K562 (cell line): ENCODE measurements around the gene HNRNPLL. TPM values are rescaled to one million over a fixed set of nuclear protein-coding genes. Genes with fewer than 3 reads are reported as not detected.

Experiments used
- ARHGAP35 ChIP-seq: fragments of 450-650 bp; IDR thresholded peaks from 2 replicates; pipeline ENCODE4 v1.6.1; 2018; ENCODE audit not compliant: partially characterized antibody
- ARID1B ChIP-seq: fragments of 450-650 bp; IDR thresholded peaks from 2 replicates; pipeline ENCODE4 v1.6.1; 2016; ENCODE audit warnings: antibody characterized with exemption, mild to moderate bottlenecking, inconsistent platforms
- BRD4 ChIP-seq: fragments of 200-600 bp; sonication (generic); IDR thresholded peaks from 2 replicates; pipeline ENCODE4 v1.6.1; 2017; ENCODE audit warnings: inconsistent platforms
- DPF2 ChIP-seq: fragments of 450-650 bp; IDR thresholded peaks from 2 replicates; pipeline ENCODE4 v1.6.1; 2016
- E2F4 ChIP-seq: sonication (generic); formaldehyde crosslinking; IDR thresholded peaks from 2 replicates; pipeline ENCODE4 v1.8.0; 2022; ENCODE audit warnings: mild to moderate bottlenecking, low read depth, missing genetic modification reagents
- HNRNPK ChIP-seq: fragments of 200-400 bp; formaldehyde crosslinking; IDR thresholded peaks from one replicate; pipeline ENCODE4 v1.6.1; 2018; ENCODE audit warnings: mild to moderate bottlenecking, low read depth, low read length; ENCODE audit not compliant: poor library complexity, severe bottlenecking
- MNT ChIP-seq, 2 experiments: fragments of 450-650 bp; conservative IDR thresholded peaks; 2 replicates each; pipeline ENCODE4 v1.6.1; 2017; ENCODE audit warnings: mild to moderate bottlenecking in 2 of 2, moderate library complexity in 2 of 2
- NONO ChIP-seq, 2 experiments: fragments of 200-400 bp in 1 of 2; fragments of 450-650 bp in 1 of 2; formaldehyde crosslinking in 1 of 2; IDR thresholded peaks; 2 replicates each; pipeline ENCODE4 v1.6.1; 2017; ENCODE audit warnings: low read depth in 2 of 2, mild to moderate bottlenecking in 2 of 2, moderate library complexity in 2 of 2, low read length in 1 of 2
- PCBP1 ChIP-seq: fragments of 200-400 bp; formaldehyde crosslinking; IDR thresholded peaks from 2 replicates; pipeline ENCODE4 v1.6.1; 2018; ENCODE audit warnings: mild to moderate bottlenecking, low read depth, low read length; ENCODE audit not compliant: poor library complexity, severe bottlenecking
- SUPT5H ChIP-seq: fragments of 450-650 bp; IDR thresholded peaks from 2 replicates; pipeline ENCODE4 v1.6.1; 2016
- ZNF407 ChIP-seq: fragments of 450-650 bp; IDR thresholded peaks from 2 replicates; pipeline ENCODE4 v1.6.1; 2016; ENCODE audit warnings: low read depth
- ZNF408 ChIP-seq: fragments of 250-450 bp; sonication (Bioruptor Pico); IDR thresholded peaks from 2 replicates; pipeline ENCODE4 v1.4.0; 2020; ENCODE audit warnings: low read depth, mild to moderate bottlenecking, moderate library complexity
- ZNF445 ChIP-seq: fragments of 250-450 bp; sonication (Bioruptor Pico); IDR thresholded peaks from 2 replicates; pipeline ENCODE4 v1.4.0; 2020; ENCODE audit warnings: low read depth, mild to moderate bottlenecking, moderate library complexity
- ZNF639 ChIP-seq, 2 experiments: fragments of 200-800 bp in 1 of 2; sonication (Bioruptor generic) in 1 of 2; sonication (generic) in 1 of 2; formaldehyde crosslinking in 1 of 2; IDR thresholded peaks in 1 of 2; conservative IDR thresholded peaks in 1 of 2; 2 replicates each; pipeline versions ENCODE4 v1.5.0 to v1.6.1; 2016 to 2020; ENCODE audit warnings: missing compliant biosample characterization in 1 of 2, missing genetic modification characterization in 1 of 2, missing genetic modification reagents in 1 of 2
- polyA plus RNA-seq, 8 experiments: library from polyadenylated mRNA; depleted of rRNA in 4 of 8; stranded (reverse) in 5 of 8; unstranded in 3 of 8; fragments of >200 nt; fragmentation: Nextera tagmentation in 2 of 8; fragmentation: Illumina TruSeq in 1 of 8; extraction: Ambion mirVana in 2 of 8; extraction: Trizol in 1 of 8; gene quantifications; 2 replicates each; pipeline versions ENCODE4 v1.2.1 to v1.2.3, GENCODE V29; 2011 to 2014; ENCODE audit warnings: inconsistent platforms in 1 of 8, missing spikeins in 1 of 8
- total RNA-seq, 7 experiments: library from RNA; depleted of rRNA in 6 of 7; stranded (reverse); fragments of >200 nt in 6 of 7; fragmentation: Illumina TruSeq in 2 of 7; extraction: Trizol in 2 of 7; gene quantifications; 2 replicates each; pipeline versions ENCODE4 v1.2.1 to v1.2.3, GENCODE V29; 2011 to 2021; ENCODE audit warnings: low replicate concordance in 1 of 7

HNRNPLL gene
- total and polyA plus RNA-seq, 9 of the 15 experiments (the other 6 are each of a cell fraction or from before 2014, with no cell fraction given) = 19.8 to 135 (median 57.8) TPM

- TF ChIP-seq E2F4 (no peak), ZNF445 (no peak), MNT (conservative IDR thresholded peaks at IDR 0.05) (peak; percentile 27 to 51; a peak in 3 of 4 replicates), HNRNPK (no peak), PCBP1 (no peak), ZNF408 (no peak), ARHGAP35 (no peak), NONO (IDR thresholded peaks at IDR 0.05; ENCODE audit: low read depth in 2 of 2, low read length in 1 of 2) (peak; percentile 53 to 80; a peak in 1 of 4 replicates), BRD4 (no peak), SUPT5H (peak; percentile 88), ARID1B (no peak), ZNF639 (CRISPR knock-in tag; conservative IDR thresholded peaks at IDR 0.05 in 1 of 2, IDR thresholded peaks at IDR 0.05 in 1 of 2) (peak in 1 of 2 experiments; percentile 78; a peak in 1 of 4 replicates), DPF2 (peak; percentile 46; the same call in 1 of the 2 replicates), ZNF407 (no peak)
These were observed at the start of gene HNRNPLL (continued) for GRCh38 chr2:38602732-38603401.
